Esophagus squamous epithelium (tissue), 4 donors: Measurements from ENCODE around the gene DCC.

Experiments
- POLR2A ChIP-seq, 4 donors: fragments of 450-650 bp; IDR thresholded peaks; one replicate each; pipeline ENCODE4 v1.6.1; 2017; ENCODE audit warnings: antibody characterized with exemption in 4 of 4, mild to moderate bottlenecking in 4 of 4, moderate library complexity in 3 of 4
- TF ChIP-seq, protein P1 (sequence below), 6 experiments: fragments of 450-650 bp in 4 of 6; fragments of 200-600 bp in 2 of 6; sonication (generic) in 2 of 6; IDR thresholded peaks; one replicate each; pipeline ENCODE4 v1.5.1; 2016 to 2019; ENCODE audit warnings: antibody characterized with exemption in 6 of 6, mild to moderate bottlenecking in 4 of 6, moderate library complexity in 4 of 6

DNA sequence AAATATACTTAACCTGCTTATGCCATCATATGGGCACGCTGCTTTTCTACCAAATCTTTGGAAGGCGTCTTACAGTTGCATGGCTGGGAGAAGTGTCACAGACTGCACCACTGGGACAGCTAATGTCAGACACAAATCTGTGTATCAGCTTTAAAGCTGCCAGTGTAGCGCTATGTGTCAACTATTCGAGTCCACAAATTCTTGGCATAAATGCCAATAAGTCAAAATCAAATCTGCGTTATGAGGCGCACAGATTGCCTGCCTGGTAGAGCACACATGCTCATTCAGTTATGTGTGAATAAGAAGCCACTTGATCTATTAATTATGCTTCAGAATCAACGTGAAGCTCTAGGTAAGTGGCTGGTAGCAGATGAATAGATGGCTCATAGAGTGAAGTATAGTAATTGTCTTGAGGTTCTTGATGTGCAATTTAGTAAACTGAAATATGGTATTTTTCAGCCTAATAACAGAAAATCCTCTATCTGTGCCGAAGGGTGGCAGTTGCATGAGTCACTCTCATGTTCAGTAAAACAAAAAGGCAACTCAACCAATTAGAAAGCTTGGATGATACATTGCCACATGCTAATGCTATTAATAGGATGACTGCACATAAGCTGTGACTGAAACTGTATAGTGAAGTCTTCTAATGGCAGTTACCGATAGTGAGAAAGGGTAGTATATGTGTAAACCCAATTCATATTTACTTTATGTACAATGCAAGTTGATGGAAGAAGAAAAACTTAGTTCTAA, 52.0 kb downstream of the DCC start:
- TF ChIP-seq, protein P1, sequence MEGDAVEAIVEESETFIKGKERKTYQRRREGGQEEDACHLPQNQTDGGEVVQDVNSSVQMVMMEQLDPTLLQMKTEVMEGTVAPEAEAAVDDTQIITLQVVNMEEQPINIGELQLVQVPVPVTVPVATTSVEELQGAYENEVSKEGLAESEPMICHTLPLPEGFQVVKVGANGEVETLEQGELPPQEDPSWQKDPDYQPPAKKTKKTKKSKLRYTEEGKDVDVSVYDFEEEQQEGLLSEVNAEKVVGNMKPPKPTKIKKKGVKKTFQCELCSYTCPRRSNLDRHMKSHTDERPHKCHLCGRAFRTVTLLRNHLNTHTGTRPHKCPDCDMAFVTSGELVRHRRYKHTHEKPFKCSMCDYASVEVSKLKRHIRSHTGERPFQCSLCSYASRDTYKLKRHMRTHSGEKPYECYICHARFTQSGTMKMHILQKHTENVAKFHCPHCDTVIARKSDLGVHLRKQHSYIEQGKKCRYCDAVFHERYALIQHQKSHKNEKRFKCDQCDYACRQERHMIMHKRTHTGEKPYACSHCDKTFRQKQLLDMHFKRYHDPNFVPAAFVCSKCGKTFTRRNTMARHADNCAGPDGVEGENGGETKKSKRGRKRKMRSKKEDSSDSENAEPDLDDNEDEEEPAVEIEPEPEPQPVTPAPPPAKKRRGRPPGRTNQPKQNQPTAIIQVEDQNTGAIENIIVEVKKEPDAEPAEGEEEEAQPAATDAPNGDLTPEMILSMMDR (IDR thresholded peaks at IDR 0.05): no peak
- no peak for TF ChIP-seq POLR2A (IDR thresholded peaks at IDR 0.05)
